Ovary (tissue), 3 donors: ENCODE data around the gene CXCL3.

Source experiments
- CTCF ChIP-seq, 3 donors: fragments of 450-650 bp in 2 of 3; fragments of 200-600 bp in 1 of 3; IDR thresholded peaks; one replicate each; pipeline versions ENCODE4 v1.5.1 to v1.8.0; 2016 to 2022; ENCODE audit warnings: antibody characterized with exemption in 3 of 3, mild to moderate bottlenecking in 1 of 3
- POLR2A ChIP-seq: fragments of 450-650 bp; IDR thresholded peaks from one replicate; pipeline ENCODE4 v1.6.1; 2017; ENCODE audit warnings: antibody characterized with exemption, mild to moderate bottlenecking, moderate library complexity
- donor health status: DM: no; HTN: no; CAD: no.

GRCh38 chr4:73989031-73989430, 49.5 kb downstream of the CXCL3 start:
- TF ChIP-seq CTCF (IDR thresholded peaks at IDR 0.05) (no peak), POLR2A (no peak)
